SKM-1 treated with dmso at 0.1 percent for 144 hours (cell line): ENCODE data around the gene LAMA5.

Experiments used
- DNase-seq: peaks from one replicate; lab custom pipeline; 2025; ENCODE audit not compliant: unreplicated experiment; lab: John Stamatoyannopoulos, UW

Gene LAMA5

DNA sequence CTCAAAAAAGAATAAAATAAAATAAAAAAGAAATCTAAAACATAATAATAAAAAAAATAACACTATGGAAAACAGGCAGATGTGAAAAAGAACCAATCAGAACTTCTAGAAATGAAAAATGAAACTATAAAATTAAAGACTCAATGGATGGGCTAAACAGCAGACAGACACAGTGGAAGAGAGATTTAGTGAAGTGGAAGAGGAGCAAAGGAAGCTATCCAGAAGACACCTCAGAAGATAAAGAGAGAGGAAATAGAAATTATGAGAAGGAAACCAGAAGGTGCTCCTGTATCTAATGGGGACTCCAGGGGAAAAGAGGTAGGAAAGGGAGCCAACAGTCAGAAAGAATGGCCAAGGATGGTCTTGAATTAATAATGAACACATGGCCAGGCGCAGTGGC is 18.5 kb downstream of the LAMA5 start:
- no peak for DNase-seq

DNA sequence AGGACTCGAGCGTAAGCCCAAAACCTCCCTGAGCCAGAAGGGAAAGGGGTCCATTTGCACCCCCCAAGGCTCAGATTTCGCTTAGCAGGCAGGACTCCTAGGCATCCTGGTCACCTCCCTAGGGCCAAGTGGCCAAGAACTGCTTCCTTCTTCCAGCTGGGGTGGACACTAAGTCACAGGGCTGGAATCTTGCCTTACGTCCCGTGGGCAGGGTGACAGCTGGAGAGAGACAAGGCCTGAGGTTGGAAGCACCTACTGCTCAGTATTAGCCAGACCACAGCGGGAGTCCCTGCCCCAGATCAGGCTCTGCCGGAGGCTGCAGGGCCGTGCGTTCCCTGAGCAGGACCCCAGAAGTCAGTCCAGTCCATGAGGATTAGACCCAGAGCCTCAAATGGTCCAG is 19.7 kb downstream of the LAMA5 start:
- DNase-seq, result no peak

DNA sequence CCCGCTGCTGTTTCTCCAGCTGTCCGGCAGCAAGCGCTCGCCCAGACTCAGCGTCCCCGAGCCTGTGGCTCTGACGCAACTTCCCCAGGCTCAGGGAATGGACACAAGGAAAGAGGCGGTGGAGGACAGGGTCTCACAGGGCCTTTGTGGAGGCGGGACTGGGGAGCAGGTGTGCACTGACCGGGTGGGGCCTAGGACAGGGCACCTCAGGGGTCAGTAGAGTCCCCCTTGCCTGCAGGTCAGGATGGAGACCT is 20.0 kb downstream of the LAMA5 start:
- DNase-seq, result no peak

DNA sequence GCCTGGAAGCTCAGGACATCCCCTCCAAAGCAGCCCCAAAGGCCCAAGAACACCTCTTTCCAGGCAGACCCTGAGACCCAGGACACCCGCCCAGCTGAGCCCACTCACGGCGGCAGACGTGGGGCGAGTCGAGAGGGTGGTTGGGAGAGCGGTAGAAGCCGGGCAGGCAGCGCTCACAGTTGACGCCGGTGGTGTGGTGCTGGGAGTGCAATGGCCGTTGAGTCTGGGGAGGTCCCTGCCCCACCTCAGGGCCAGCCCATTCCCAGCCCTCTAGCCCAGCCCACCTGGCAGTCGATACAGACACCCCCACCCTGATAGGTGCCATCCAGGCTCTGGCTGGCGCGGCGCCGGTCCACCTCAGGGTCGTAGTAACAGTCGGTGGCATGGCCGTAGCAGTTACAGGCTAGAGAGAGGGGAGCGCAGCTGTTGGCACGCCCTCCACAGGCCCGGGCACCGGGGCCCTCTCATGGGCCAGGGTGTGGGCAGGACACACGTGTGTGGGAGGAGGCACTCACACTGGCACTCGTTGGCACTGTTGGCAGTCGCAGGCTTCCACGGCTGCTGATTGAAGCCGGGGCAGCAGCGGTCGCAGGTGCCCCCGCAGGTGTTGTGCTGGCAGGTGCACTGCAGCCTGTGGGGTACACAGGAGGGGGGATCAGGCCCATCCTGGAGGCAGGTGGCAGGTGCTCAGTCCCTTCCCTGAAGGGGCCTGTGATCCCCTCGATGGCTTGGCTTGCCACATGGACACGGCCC is 20.5 kb downstream of the LAMA5 start:
- DNase-seq, result no peak

DNA sequence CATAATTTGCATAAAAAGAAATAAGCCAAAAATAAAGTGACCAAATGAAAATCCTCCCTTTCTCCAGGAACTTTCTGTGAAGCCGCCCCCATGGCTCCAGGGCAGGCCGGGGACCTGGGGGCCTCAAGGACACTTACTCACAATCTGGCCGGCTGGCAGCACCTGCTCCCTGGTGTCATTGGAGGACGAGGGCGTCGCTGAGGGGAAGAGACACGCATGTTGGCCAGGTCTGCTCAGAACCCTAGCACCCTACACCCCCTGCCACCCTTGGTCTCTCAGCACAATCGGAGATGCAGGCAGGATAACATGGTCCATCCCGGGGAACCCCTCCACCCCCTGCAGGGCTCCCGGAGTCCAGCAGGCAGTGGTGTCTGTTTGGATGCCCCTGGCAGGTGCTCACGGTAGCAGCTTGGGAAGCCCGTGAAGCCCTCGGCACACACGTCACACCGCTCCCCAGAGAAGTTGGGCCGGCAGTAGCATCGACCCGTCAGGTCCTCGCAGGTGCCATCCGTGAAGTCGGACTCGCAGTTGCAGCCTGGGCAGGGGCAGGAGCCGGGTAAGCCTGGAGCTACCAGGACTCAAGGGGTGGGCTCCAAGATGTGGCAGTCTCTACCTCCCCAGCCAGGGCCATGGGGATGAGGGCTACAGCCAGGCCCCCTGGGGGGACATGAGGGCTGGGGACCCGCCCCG is 21.3 kb downstream of the LAMA5 start:
- no peak for DNase-seq

DNA sequence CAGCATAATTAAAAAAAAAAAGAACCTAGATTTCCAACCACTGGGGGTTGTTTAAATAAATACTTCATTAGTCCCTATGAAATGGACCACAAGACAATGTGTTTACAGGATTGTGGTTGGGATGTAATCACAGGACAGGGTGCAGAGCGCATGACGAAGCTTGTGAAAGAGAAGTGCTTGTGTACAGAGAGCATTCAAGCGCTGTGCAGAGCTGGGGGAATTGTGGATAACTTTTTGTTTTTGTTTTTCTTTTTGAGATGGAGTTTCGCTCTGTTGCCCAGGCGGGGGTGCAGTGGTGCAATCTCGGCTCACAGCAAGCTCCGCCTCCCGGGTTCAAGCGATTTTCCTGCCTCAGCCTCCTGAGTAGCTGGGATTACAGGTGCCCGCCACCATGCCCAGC is 22.3 kb downstream of the LAMA5 start:
- no peak for DNase-seq

DNA sequence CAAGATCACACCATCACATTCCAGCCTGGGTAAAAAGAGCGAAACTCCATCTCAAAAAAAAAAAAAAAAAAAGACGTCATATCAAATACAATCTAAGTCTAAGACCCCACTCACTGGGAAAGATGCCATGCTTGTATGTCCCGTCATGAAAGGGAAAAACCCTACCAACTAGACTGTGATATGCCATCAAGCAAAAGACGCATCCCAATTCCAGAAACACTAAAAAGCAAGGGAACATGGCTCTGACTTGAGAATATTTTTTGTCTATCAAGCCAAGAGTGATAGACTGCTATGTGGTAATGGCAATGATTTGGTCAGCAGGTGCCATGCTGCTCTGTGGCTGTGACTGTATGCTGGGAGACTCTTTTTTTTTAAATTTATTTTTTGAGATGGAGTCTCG is 23.0 kb downstream of the LAMA5 start:
- DNase-seq, result no peak

DNA sequence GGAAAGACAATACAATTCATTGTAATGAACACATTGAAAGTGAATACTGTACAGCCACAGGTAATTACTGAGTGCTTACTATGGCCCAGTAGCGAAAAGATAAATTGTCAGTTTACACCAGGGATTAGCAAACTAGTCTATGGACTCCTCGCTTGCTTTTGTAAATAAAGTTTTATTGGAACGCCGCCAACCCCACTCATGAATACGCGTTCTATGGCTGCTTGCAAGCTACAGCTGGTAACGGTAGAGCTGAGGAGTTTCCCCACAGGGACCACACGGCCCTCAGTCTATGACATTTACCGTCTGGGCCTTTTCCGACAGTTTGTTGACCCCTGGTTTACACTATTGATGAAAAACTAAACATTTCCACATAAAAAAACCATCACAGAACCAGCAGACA is 24.2 kb downstream of the LAMA5 start:
- DNase-seq, result no peak

DNA sequence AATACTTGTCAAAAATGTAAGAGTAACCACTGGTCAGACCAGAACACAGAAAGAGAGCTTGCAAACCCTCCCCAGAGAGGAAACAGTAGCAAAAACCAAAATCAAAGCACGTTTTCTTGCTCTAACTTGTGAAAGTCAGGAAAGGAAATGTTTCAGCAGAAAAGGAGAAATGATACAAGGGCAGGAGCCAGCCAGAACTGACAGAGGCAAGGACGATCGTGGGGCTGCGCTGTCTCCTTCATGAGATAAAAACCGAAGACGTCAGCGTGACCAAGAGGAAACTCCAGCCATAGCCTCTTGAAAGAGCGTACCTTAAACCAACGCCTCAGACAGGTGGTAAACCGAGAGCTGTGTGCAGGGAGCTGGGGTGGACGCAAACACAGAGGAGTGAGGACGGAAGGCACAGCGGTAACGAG is 27.5 kb downstream of the LAMA5 start:
- DNase-seq, result no peak

DNA sequence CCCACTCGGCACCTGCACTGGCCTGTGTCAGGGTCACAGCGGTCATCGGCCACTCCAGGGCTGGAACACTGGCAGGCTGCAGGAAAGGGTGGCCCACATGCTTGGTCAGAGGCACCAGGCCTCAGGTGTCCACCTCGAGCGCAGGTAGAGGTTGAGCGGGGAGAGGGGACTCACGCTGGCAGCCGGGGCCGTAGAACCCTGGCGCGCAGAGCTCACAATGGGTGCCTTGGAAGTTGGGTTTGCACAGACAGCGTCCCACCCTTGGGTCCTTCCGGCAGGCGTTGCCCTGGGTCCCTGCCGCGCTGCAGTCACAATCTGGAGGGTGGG is 28.9 kb downstream of the LAMA5 start:
- DNase-seq, result no peak

DNA sequence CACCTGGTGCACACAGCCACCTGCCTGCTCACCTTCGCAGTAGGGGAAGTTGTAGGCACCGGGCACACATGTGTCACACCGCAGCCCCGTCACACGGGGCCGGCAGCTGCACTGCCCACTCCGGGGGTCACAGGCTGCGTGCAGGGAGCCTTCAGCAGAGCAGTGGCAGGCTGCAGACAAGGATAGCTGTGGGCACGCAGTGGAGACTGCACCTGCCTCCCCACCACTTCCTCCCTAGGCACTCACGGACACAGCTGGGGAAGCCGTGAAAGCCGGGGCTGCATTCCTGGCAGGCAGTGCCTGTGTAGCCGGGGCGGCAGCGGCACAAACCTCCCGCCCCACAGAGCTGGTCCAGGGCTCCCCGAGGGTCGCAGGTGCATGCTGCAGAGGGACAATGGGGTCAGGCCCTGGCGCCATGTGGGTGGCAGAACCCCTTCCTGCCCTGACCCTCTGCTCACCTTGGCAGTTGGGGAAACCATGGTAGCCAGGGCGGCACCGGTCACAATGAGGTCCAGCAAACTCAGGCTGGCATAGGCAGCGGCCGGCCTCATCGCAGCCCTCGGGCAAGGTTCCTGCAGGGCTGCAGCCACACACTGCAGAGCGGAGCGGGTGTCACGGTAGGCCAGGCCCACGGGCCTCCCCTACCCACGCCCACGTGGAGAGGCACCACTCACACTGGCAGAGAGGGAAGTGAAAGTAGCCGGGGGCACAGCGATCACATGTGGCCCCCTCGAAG is 29.4 kb downstream of the LAMA5 start:
- DNase-seq, result no peak

DNA sequence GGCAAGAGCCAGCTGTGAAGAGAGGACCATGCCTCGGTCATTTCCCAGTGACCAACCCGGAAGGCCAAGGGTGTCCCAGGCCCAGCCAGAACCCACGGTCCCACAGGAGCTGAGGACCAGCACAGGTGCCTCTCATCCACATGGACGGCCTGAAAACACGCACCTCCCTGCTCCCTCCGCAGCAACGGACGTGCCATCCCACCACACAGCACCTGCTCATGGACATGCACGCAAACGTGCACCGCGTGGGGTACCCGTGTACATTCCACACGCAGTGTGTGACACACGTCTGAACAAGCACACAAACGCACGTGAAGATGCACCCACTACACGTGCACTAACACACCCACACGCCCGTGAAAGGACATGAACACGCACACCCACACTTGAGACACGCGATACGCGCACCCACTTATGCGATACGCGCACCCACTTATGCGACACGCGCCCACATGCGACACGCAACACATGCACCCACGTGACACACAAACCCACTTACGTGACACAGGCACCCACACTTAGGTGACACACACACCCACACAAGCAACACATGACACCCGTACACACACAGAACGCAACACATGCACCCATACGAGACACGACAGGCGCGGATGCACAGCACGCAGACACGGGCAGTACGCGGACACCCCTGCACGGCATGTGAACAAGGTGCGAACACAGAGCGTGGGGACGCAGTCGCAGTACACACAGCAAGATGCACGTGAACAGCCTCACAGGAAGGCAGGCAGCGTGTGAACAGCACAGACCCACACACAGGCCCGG is 30.1 kb downstream of the LAMA5 start:
- DNase-seq, result no peak

DNA sequence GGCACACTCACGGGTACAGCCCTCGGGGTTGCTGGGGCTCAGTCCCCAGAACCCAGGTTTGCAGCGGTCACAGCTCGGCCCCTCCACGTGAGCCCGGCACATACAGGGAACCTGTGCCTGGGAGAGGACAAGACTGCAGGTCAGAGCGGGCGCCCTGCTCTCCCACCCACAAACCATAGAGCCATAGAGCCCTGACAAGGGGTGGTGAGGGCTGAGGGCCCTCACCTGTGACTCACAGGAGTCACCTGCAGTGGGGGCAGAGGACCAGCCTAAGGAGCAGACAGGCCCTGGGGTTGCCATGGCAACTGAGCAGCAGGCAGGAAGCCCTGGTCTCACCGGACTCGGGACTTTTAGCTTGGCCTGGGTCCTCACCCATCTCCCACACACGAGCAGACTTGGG is 30.8 kb downstream of the LAMA5 start:
- no peak for DNase-seq

DNA sequence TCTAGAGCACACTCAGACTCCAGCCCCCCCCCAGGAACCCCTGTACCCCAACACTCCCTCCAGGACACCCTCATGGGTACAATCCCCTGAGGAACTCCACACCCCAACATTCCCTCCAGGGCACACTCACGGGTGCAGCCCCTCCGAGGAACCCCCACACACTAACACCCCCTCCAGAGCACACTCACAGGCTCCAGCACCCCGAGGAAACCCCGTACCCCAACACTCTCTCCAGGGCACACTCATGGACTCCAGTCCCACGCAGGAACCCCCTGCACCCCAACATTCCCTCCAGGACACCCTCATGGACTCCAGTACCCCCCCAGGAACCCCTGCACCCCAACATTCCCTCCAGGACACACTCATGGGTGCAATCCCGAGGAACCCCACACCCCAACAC is 31.6 kb downstream of the LAMA5 start:
- no peak for DNase-seq

DNA sequence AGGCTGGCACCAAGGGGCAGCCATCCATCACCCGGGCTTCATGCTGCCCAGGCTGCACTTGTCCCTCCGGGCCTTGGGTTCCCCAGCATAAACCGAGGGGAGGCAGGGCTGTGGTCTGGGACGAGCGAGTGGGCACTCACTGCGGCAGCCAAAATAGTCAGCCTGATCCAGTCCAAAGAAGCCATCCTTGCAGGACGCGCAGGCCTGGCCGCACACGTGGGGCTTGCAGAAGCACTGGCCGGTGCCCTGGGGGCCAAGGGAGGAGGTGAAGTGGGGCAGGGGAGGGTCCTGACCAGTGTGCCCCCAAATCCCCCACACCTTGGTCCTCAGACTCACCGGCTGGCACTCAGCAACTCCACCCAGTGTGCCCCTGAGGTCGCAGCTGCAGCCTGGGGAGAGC is 32.2 kb downstream of the LAMA5 start:
- no peak for DNase-seq

DNA sequence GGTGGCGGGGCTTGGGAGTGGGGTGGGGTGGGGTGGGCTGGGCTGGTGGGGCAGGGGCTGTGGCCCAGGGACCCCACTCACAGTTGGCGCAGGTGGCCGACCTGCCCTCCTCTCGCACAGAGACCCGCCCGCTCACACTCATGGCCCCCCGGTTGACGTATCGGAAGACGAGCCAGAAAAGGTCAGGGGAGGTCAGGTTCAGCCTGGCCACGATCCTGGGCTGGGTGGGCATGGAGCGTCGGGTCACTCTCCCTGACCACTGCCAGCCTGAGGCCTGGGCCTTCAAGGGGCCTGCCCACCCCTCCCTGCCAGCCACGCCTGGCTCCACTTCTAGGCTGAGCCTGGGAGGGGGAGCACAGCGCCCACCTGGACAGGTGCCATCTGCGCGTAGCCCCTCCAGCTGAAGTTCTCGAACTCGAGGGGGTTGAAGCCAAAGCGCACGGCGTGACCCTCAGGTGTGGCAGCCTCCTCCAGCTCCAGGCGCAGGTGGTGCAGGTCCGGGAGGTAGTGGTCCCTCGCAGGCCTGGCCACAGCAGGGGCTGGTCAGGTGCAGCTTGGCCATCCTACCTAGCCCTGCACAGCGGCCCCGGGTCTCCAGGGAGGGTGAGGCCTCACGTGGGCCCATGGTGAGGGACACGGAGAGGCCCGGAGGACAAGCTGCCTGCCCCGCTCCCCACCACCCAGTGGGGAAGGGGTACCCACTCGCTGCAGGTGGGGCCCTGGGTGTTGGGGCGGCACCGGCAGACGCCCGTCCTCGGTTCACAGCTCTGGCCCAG is 33.1 kb downstream of the LAMA5 start:
- no peak for DNase-seq

DNA sequence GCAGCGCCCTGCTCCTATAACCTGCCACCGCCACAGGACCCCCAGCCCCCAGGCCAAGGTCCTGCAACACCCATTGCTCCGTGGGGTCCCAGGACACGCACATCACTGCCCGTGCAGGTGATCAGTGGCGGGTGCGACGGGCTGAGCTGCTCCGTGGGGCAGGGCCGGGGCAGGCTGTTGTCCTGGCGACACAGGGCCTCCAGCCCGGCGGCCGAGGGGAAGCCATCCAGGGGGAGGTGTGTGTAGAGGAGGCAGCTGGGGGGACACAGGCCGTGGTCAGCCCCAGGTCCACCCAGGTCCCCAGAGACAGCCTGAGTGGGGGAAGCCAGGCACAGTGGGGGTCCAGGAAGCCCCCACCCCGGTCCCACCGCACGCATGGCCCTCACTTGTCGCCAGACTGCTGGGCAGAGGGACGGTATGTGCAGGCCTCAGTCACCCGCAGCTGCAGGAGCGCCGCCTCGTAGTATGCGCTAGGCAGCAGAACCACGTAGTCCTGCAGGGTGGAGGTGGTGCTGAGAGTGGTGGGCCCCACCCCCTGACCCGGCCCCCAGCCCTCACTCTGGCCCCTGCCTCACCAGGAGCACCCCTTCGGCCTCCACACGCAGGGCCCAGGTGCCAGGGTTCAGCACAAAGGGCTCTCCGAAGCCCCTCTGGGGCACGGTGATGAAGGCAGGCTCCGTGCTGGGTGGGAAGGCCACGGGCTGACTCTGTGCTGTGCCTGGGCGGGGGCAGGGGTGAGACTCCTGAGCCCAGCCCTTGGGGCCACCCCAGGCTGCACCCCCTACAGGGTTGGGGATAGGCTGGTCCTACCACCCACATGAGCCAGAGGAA is 33.9 kb downstream of the LAMA5 start:
- DNase-seq, result no peak

DNA sequence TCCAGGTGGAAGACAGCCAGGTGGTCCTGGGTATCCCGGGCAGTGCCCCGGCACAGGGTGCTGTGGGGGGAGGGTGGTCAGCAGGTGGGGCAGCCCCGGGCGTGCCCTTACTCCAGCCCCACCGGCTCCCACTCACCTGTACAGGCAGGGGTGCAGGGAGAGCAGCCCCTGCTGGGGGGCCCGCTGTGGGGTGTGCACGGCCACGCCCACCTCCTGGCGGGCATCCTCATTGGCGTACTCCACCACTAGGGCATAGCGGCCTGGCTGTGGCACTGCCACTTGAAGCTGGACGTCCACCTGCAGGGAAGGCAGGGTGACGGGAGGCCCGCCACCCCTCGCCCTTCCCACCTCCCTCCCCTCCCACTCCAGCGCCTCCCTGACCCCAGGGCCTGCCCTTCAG is 34.7 kb downstream of the LAMA5 start:
- no peak for DNase-seq

DNA sequence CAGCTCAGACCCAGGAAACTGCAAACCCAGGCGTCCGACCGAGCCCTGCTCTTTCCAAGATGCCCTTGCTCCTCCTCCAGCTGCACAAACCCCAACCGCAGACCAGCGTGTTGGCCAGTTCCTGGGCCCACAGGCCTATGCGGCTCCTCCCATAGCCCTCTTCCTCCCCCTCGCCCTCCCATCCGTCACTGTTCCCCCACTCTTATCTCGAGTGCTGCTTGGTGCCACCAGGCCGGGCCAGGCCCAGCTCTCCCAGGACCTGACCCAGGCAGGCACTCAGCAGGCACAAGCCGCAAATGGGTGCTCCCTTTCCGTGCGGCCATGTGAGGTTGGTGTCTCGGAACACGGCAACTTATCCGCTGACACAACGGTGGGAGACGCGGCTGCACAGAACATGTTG is 35.8 kb downstream of the LAMA5 start:
- no peak for DNase-seq

DNA sequence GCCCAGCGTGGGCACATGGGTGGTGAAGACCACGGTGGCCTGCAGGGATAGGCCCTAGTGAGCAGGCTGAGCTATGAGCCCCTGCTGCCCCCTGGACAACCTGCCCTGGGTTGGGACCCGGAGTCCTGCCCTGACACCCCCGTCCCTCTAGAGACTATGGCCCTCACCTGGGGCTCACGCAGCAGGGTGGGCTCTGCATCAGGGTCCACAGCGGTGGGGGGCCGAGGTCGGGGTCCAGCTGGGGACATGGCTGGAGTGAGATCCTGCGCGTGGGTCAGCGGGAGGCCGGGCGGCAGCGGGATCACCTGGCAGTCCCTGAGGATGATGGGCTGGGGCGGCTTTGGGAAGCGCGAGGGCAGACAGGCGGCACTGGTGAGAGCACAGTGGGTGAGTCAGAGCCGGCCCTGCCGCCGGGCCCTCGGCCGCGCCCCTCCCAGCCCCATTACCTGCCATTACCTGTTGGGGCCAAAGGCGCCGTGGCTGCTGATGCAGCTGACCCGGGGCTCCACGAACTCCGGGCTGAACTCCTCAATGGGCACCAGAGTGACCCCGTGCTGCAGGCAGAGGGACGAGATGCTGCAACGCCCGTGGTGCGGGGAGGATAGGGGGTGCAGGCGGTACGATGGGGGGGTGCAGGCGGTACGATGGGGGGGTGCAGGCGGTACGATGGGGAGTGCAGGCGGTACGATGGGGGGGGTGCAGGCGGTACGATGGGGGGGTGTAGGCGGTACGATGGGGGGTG is 36.4 kb downstream of the LAMA5 start:
- DNase-seq, result no peak
